PC-9 (cell line): ENCODE data around the gene ATP10B. TPM values are rescaled to one million over a fixed set of nuclear protein-coding genes. Genes with fewer than 3 reads are reported as not detected.

ENCODE experiments used
- BruUV-seq: library from RNA; stranded (reverse); fragments of 400-500 nt; replicated peaks from 2 replicates; lab custom pipeline; 2021; lab: Mats Ljungman, UMichigan
- CTCF ChIA-PET: fragments of 300-600 bp; sonication (Branson Sonifier 250); formaldehyde crosslinking; loops from one replicate; lab custom pipeline; 2022; ENCODE audit warnings: antibody characterized with exemption; lab: Charles Lee
- POLR2A ChIA-PET: fragments of 300-600 bp; sonication (Branson Sonifier 250); formaldehyde crosslinking; loops from one replicate; lab custom pipeline; 2022; ENCODE audit warnings: antibody characterized with exemption; ENCODE audit not compliant: unreplicated experiment; lab: Charles Lee
- DNase-seq, 2 experiments: peaks; one replicate each; pipeline versions ENCODE4 v3.0.0 to v3.0.0-alpha.2; 2015 to 2022; ENCODE audit warnings: mixed read lengths in 1 of 2
- H2AFZ ChIP-seq: fragments of 200-600 bp; sonication (generic); 2 replicates; pipeline ENCODE4 v1.8.1; 2017; ENCODE audit warnings: antibody characterized with exemption
- H3F3A ChIP-seq: fragments of 200-600 bp; sonication (generic); 2 replicates; pipeline ENCODE4 v1.8.1; 2017; ENCODE audit warnings: antibody characterized with exemption, mild to moderate bottlenecking, low read depth; ENCODE audit not compliant: insufficient read depth
- H3K27ac ChIP-seq: fragments of 200-600 bp; sonication (generic); 2 replicates; pipeline ENCODE4 v1.6.1; 2016; ENCODE audit warnings: mixed run types
- H3K27me3 ChIP-seq: fragments of 200-600 bp; sonication (generic); 2 replicates; pipeline ENCODE4 v1.6.1; 2016; ENCODE audit warnings: low read depth, mixed run types; ENCODE audit not compliant: insufficient read depth
- H3K36me3 ChIP-seq: fragments of 200-600 bp; sonication (generic); 2 replicates; pipeline ENCODE4 v1.6.1; 2016; ENCODE audit warnings: low read depth, mixed run types
- H3K4me1 ChIP-seq: fragments of 200-600 bp; sonication (generic); replicated peaks from 2 replicates; pipeline ENCODE4 v1.6.1; 2016; ENCODE audit warnings: mixed run types; ENCODE audit not compliant: insufficient read depth
- H3K4me2 ChIP-seq: fragments of 200-600 bp; sonication (generic); 2 replicates; pipeline ENCODE4 v1.6.1; 2017; ENCODE audit warnings: mixed run types
- H3K4me3 ChIP-seq: fragments of 200-600 bp; sonication (generic); 2 replicates; pipeline ENCODE4 v1.6.1; 2016; ENCODE audit warnings: mixed run types
- H3K79me2 ChIP-seq: fragments of 200-600 bp; sonication (generic); 2 replicates; pipeline ENCODE4 v1.6.1; 2017; ENCODE audit warnings: low read depth, mixed run types
- H3K9me2 ChIP-seq: fragments of 200-600 bp; sonication (generic); 2 replicates; pipeline ENCODE4 v1.8.1; 2017; ENCODE audit warnings: mild to moderate bottlenecking; ENCODE audit not compliant: insufficient read depth
- H3K9me3 ChIP-seq: fragments of 200-600 bp; sonication (generic); 2 replicates; pipeline ENCODE4 v1.8.1; 2016; ENCODE audit warnings: low read depth; ENCODE audit not compliant: insufficient read depth
- H4K20me1 ChIP-seq: fragments of 200-600 bp; sonication (generic); 2 replicates; pipeline ENCODE4 v1.8.1; 2017; ENCODE audit not compliant: insufficient read depth
- EZH2 ChIP-seq: fragments of 200-600 bp; sonication (generic); IDR thresholded peaks from 2 replicates; pipeline ENCODE4 v1.8.0; 2017; ENCODE audit warnings: antibody characterized with exemption, low read depth
- intact Hi-C: fragments of 100-400 bp; cut with micrococcal nuclease; formaldehyde crosslinking; loops from one replicate; pipeline ENCODE4 v1.10.0; 2022; ENCODE audit not compliant: unreplicated experiment
- total RNA-seq: library from RNA; stranded (reverse); gene quantifications from 2 replicates; pipeline ENCODE4 v1.2.3, GENCODE V29; 2021
- TF ChIP-seq, protein P1 (sequence below): fragments of 200-600 bp; sonication (generic); conservative IDR thresholded peaks from 2 replicates; pipeline ENCODE4 v1.6.1; 2017; ENCODE audit warnings: mixed run types, antibody characterized with exemption, mild to moderate bottlenecking, moderate library complexity

ATP10B gene
- total RNA-seq, 1 experiment from 2014 or later: not detected

- no peak for DNase-seq
- no peaks in the 10 kb centered on the region for H3K79me2 ChIP-seq
- no peaks in the 10 kb centered on the region for H3K9me3 ChIP-seq
- H4K20me1 ChIP-seq: no peaks in the 10 kb centered on the region
- POLR2A ChIA-PET: no interaction called here
- no peaks in the 10 kb centered on the region for H3K9me2 ChIP-seq
- CTCF ChIA-PET: no interaction called here
- no peak overlapping the region for H3K4me3 ChIP-seq
- H3K4me2 ChIP-seq: no peak overlapping the region
- no peaks in the 10 kb centered on the region for H3F3A ChIP-seq
- H3K36me3 ChIP-seq: no peaks in the 10 kb centered on the region
- no peak overlapping the region for H3K27ac ChIP-seq
- intact Hi-C loops: no loop called here
- H2AFZ ChIP-seq: no peak overlapping the region
- no peaks in the 10 kb centered on the region for H3K4me1 ChIP-seq
- no peaks in the 10 kb centered on the region for H3K27me3 ChIP-seq
- BruUV-seq: no TSS peak
- TF ChIP-seq, protein P1, sequence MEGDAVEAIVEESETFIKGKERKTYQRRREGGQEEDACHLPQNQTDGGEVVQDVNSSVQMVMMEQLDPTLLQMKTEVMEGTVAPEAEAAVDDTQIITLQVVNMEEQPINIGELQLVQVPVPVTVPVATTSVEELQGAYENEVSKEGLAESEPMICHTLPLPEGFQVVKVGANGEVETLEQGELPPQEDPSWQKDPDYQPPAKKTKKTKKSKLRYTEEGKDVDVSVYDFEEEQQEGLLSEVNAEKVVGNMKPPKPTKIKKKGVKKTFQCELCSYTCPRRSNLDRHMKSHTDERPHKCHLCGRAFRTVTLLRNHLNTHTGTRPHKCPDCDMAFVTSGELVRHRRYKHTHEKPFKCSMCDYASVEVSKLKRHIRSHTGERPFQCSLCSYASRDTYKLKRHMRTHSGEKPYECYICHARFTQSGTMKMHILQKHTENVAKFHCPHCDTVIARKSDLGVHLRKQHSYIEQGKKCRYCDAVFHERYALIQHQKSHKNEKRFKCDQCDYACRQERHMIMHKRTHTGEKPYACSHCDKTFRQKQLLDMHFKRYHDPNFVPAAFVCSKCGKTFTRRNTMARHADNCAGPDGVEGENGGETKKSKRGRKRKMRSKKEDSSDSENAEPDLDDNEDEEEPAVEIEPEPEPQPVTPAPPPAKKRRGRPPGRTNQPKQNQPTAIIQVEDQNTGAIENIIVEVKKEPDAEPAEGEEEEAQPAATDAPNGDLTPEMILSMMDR: no peak
- TF ChIP-seq EZH2: no peak
These were observed 4.4 kb downstream of the ATP10B start for GRCh38 chr5:160847526-160848085.

DNA sequence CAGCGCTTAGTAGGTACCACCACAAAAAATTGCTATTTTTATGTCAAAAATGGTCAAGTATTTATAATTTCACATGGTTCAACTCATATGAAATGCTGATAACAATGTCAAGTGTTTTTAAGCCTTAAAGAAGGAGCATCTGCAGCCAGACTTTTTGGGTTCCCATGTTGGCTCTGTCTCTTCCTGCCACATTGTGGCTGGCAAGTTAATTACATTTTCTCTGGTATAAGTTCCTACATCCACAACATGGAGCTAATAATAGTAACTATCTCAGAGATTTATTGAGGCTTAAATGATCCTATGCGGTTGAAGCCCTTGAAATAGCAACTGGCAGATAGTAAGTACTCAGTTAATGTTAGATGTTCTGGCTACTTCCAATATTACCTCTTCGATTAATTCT is 5.4 kb downstream of the ATP10B start:
- POLR2A ChIA-PET: interaction anchor here (0.7 kb wide), 1 partner anchor 120 kb away, joined by 4 read pairs; no protein-coding TSS in a partner anchor

GRCh38 chr5:160844177-160844576 is 7.8 kb downstream of the ATP10B start:
- BruUV-seq: no TSS peak
- POLR2A ChIA-PET: no interaction called here
- intact Hi-C loops: no loop called here

More for the DNA sequence above, 5.4 kb downstream of the ATP10B start:
- Histone ChIP-seq H2AFZ (no peak overlapping the region), H3K9me3 (no peaks in the 10 kb centered on the region), H3K4me1 (no peaks in the 10 kb centered on the region), H3K79me2 (no peaks in the 10 kb centered on the region), H3K9me2 (no peaks in the 10 kb centered on the region), H3F3A (no peaks in the 10 kb centered on the region), H3K4me2 (no peak overlapping the region), H4K20me1 (no peaks in the 10 kb centered on the region), H3K36me3 (no peaks in the 10 kb centered on the region), H3K27ac (no peak overlapping the region), H3K27me3 (no peaks in the 10 kb centered on the region), H3K4me3 (no peak overlapping the region)
- intact Hi-C loops: no loop called here
- TF ChIP-seq, protein P1: no peak
- no peak for TF ChIP-seq EZH2
- no peak for DNase-seq
- BruUV-seq: no TSS peak
- CTCF ChIA-PET: no interaction called here

More at GRCh38 chr5:160844177-160844576, 7.8 kb downstream of the ATP10B start:
- no peaks in the 10 kb centered on the region for H4K20me1 ChIP-seq
- H3K9me2 ChIP-seq: no peaks in the 10 kb centered on the region
- no peaks in the 10 kb centered on the region for H3K27me3 ChIP-seq
- H3F3A ChIP-seq: no peaks in the 10 kb centered on the region
- no peak overlapping the region for H3K4me3 ChIP-seq
- TF ChIP-seq EZH2: no peak
- TF ChIP-seq, protein P1: no peak
- no peaks in the 10 kb centered on the region for H3K36me3 ChIP-seq
- no peak for DNase-seq
- H3K27ac ChIP-seq: no peak overlapping the region
- no peaks in the 10 kb centered on the region for H3K9me3 ChIP-seq
- CTCF ChIA-PET: no interaction called here
- H3K4me2 ChIP-seq: no peak overlapping the region
- H2AFZ ChIP-seq: no peak overlapping the region
- no peaks in the 10 kb centered on the region for H3K4me1 ChIP-seq
- H3K79me2 ChIP-seq: no peaks in the 10 kb centered on the region
